Lung (tissue), 12 donors: ENCODE data around the gene SOX13. TPM values are rescaled to one million over a fixed set of nuclear protein-coding genes. Genes with fewer than 3 reads are reported as not detected.

Experiments
- ATAC-seq: fragments of 200-7000 bp; cut with Tn5 transposase; one replicate; pipeline ENCODE4 v1.9.1; 2020; ENCODE audit warnings: moderate number of reproducible peaks; ENCODE audit not compliant: insufficient read depth, low FRiP score
- DNase-seq, 3 donors: peaks; one replicate each; pipeline ENCODE4 v3.0.0-alpha.2; 2013 to 2017
- H3K27ac ChIP-seq, 2 donors: one replicate each; pipeline ENCODE4 v1.5.1; 2013; ENCODE audit warnings: mild to moderate bottlenecking in 2 of 2, moderate library complexity in 2 of 2, control low read depth in 1 of 2, inconsistent platforms in 1 of 2, low read depth in 1 of 2, low read length in 1 of 2
- H3K27me3 ChIP-seq, 3 donors: one replicate each; pipeline ENCODE4 v1.5.1; 2013; ENCODE audit warnings: low read length in 2 of 3; ENCODE audit not compliant: control insufficient read depth in 3 of 3, insufficient read depth in 3 of 3
- H3K36me3 ChIP-seq, 4 donors: one replicate each; pipeline ENCODE4 v1.5.1; 2013; ENCODE audit warnings: low read length in 4 of 4, mild to moderate bottlenecking in 1 of 4, moderate library complexity in 1 of 4; ENCODE audit not compliant: control insufficient read depth in 4 of 4, insufficient read depth in 4 of 4
- H3K4me1 ChIP-seq, 5 donors: one replicate each; pipeline ENCODE4 v1.5.1; 2013; ENCODE audit warnings: low read length in 5 of 5, mild to moderate bottlenecking in 2 of 5, moderate library complexity in 1 of 5; ENCODE audit not compliant: control insufficient read depth in 5 of 5, insufficient read depth in 5 of 5
- H3K4me3 ChIP-seq: one replicate; pipeline ENCODE4 v1.5.1; 2013; ENCODE audit warnings: mild to moderate bottlenecking, control low read depth, moderate library complexity
- H3K9ac ChIP-seq, 2 donors: one replicate each; pipeline ENCODE4 v1.5.1; 2013; ENCODE audit warnings: low read length in 2 of 2, control low read depth in 1 of 2; ENCODE audit not compliant: insufficient read depth in 1 of 2
- H3K9me3 ChIP-seq, 4 donors: one replicate each; pipeline ENCODE4 v1.5.1; 2013; ENCODE audit warnings: low read length in 3 of 4, mild to moderate bottlenecking in 1 of 4, moderate library complexity in 1 of 4; ENCODE audit not compliant: control insufficient read depth in 4 of 4, insufficient read depth in 3 of 4
- CTCF ChIP-seq: IDR thresholded peaks from 2 replicates; pipeline ENCODE4 v1.5.1; 2012; ENCODE audit warnings: mild to moderate bottlenecking; ENCODE audit errors: control extremely low read depth, extremely low read depth
- WGBS, 2 donors: extraction: QIAGEN DNeasy Blood & Tissue Kit; methylation state at CpG; one replicate each; pipeline ENCODE4 v1.1.7; 2013; 5-methylcytosine and 5-hydroxymethylcytosine counted together
- polyA plus RNA-seq, 2 donors: library from polyadenylated mRNA; stranded (reverse); fragments of 200-250 nt; gene quantifications; one replicate each; pipeline ENCODE4 v1.2.1, GENCODE V29; 2013
- total RNA-seq, 2 donors: library from RNA; depleted of rRNA in 1 of 2; stranded (reverse); fragments of >200 nt in 1 of 2; gene quantifications; one replicate each; pipeline ENCODE4 v1.2.1, GENCODE V29; 2014 to 2021
- donor health status: control.
- donor health status: control.
- donor health status: Bipolar disorder and iron deficiency.
- donor health status: healthy.
- donor health status: DM: yes; HTN: yes; CAD: no.

SOX13 gene
- total and polyA plus RNA-seq, 4 donors = 14.7 to 52.6 (median 30.3) TPM

GRCh38 chr1:204053893-204054292 lies 19.0 kb upstream of the SOX13 start:
- no peak overlapping the region for H3K4me3 ChIP-seq
- TF ChIP-seq CTCF = no peak
- no peaks in the 10 kb centered on the region for H3K36me3 ChIP-seq
- H3K9me3 ChIP-seq = no peaks in the 10 kb centered on the region
- WGBS, 2 donors = 92 to 94% methylated on average over 2 of the region's 2 CpGs
- H3K27ac ChIP-seq = no peak overlapping the region
- H3K27me3 ChIP-seq = no peaks in the 10 kb centered on the region
- no peaks in the 10 kb centered on the region for H3K4me1 ChIP-seq
- DNase-seq = no peak
- no peak overlapping the region for H3K9ac ChIP-seq
- ATAC-seq = no peak

- Histone ChIP-seq H3K9me3 (no peaks in the 10 kb centered on the region), H3K27me3 (no peaks in the 10 kb centered on the region), H3K9ac (no peak overlapping the region), H3K27ac (no peak overlapping the region), H3K4me3 (no peak overlapping the region), H3K4me1 (peaks cover 0 to 2% (median 0%) of the 10 kb centered on the region in 5 donors), H3K36me3 (no peaks in the 10 kb centered on the region)
- TF ChIP-seq CTCF = no peak
- no peak for DNase-seq
- no peak for ATAC-seq
- WGBS, 2 donors = 86 to 87% methylated on average over 7 of the region's 7 CpGs
Observed at GRCh38 chr1:204059970-204060369, 12.9 kb upstream of the SOX13 start.

- Histone ChIP-seq H3K36me3 (no peaks in the 10 kb centered on the region), H3K4me3 (no peak overlapping the region), H3K27me3 (no peaks in the 10 kb centered on the region), H3K4me1 (peaks cover 0 to 11% (median 0%) of the 10 kb centered on the region in 5 donors), H3K27ac (no peak overlapping the region), H3K9me3 (no peaks in the 10 kb centered on the region), H3K9ac (no peak overlapping the region)
- DNase-seq (no peak), ATAC-seq (no peak)
- no peak for TF ChIP-seq CTCF
- WGBS, 2 donors = 96% methylated on average over 2 of the region's 2 CpGs
Observed at GRCh38 chr1:204062106-204062505, 10.8 kb upstream of the SOX13 start.
